Measurements from ENCODE around the gene WFIKKN1. TPM values are rescaled to one million over a fixed set of nuclear protein-coding genes. Genes with fewer than 3 reads are reported as not detected.

WFIKKN1 gene
- total and polyA plus RNA-seq, 2 of the 13 experiments (the other 11 are each of a cell fraction or from before 2014, with no cell fraction given): 1.7 to 4.9 TPM

GRCh38 chr16:610513-611381 lies 20.0 kb upstream of the WFIKKN1 start (continued):
- TF ChIP-seq THAP8 (CRISPR knock-in tag; IDR thresholded peaks at IDR 0.05; ENCODE audit: borderline replicate concordance) (no peak), EHMT2 (IDR thresholded peaks at IDR 0.05; ENCODE audit: borderline replicate concordance, low read depth, low read length) (no peak), ZNF605 (CRISPR knock-in tag; IDR thresholded peaks at IDR 0.05) (no peak), AGO1 (IDR thresholded peaks at IDR 0.05; ENCODE audit: low read depth, low read length, poor library complexity, severe bottlenecking) (no peak), SYNCRIP (IDR thresholded peaks at IDR 0.05; ENCODE audit: insufficient read depth, low read depth, low read length) (no peak), ZNF615 (CRISPR knock-in tag; IDR thresholded peaks at IDR 0.05; ENCODE audit: borderline replicate concordance) (no peak), FOXK1 (CRISPR knock-in tag; IDR thresholded peaks at IDR 0.05; ENCODE audit: borderline replicate concordance, low read depth) (no peak), NFYC (CRISPR knock-in tag; IDR thresholded peaks at IDR 0.05) (peak; percentile 21; the same call in 1 of the 2 replicates), SRY (CRISPR knock-in tag; IDR thresholded peaks at IDR 0.05) (no peak), ZNF281 (CRISPR knock-in tag; IDR thresholded peaks at IDR 0.05; ENCODE audit: borderline replicate concordance) (no peak), MAFF (IDR thresholded peaks at IDR 0.05; ENCODE audit: low read depth, low read length) (no peak), ZNF644 (CRISPR knock-in tag; IDR thresholded peaks at IDR 0.05; ENCODE audit: low read depth) (no peak), TERF1 (CRISPR knock-in tag; IDR thresholded peaks at IDR 0.05) (no peak), NR2F2 (IDR thresholded peaks at IDR 0.05; ENCODE audit: borderline replicate concordance, low read depth) (0 out of 2 replicates have a peak, but pooled peaks have one; percentile 15), MNT (IDR thresholded peaks at IDR 0.05) (no peak), ZNF232 (CRISPR knock-in tag; IDR thresholded peaks at IDR 0.05; ENCODE audit: borderline replicate concordance) (no peak), CENPT (CRISPR knock-in tag; IDR thresholded peaks at IDR 0.05; ENCODE audit: low read depth) (no peak), NFKB2 (CRISPR knock-in tag; IDR thresholded peaks at IDR 0.05; ENCODE audit: borderline replicate concordance) (no peak), AKAP8 (CRISPR knock-in tag; IDR thresholded peaks at IDR 0.05) (no peak), CCAR2 (optimal IDR thresholded peaks at IDR 0.05; ENCODE audit: low read depth, low read length) (no peak), MATR3 (CRISPR knock-in tag; IDR thresholded peaks at IDR 0.05) (no peak), ZNF350 (CRISPR knock-in tag; IDR thresholded peaks at IDR 0.05; ENCODE audit: borderline replicate concordance, low read depth) (no peak)
